Esophagus (tissue), 2 donors: ENCODE data around the gene PTPRJ. TPM values are rescaled to one million over a fixed set of nuclear protein-coding genes. Genes with fewer than 3 reads are reported as not detected.

Experiments used
- H3K27ac ChIP-seq, 2 donors: one replicate each; pipeline ENCODE4 v1.5.1; 2013; ENCODE audit warnings: low read depth in 2 of 2, mild to moderate bottlenecking in 2 of 2, inconsistent platforms in 1 of 2, low read length in 1 of 2, moderate library complexity in 1 of 2
- H3K27me3 ChIP-seq, 2 donors: one replicate each; pipeline ENCODE4 v1.6.1; 2013; ENCODE audit warnings: low read length in 2 of 2, control low read depth in 1 of 2, mild to moderate bottlenecking in 1 of 2; ENCODE audit not compliant: insufficient read depth in 2 of 2, control insufficient read depth in 1 of 2
- H3K36me3 ChIP-seq, 2 donors: one replicate each; pipeline ENCODE4 v1.6.1; 2013; ENCODE audit warnings: low read length in 1 of 2; ENCODE audit not compliant: control insufficient read depth in 2 of 2, insufficient read depth in 2 of 2
- H3K4me1 ChIP-seq, 2 donors: one replicate each; pipeline ENCODE4 v1.6.1; 2013; ENCODE audit warnings: low read length in 1 of 2; ENCODE audit not compliant: control insufficient read depth in 2 of 2, insufficient read depth in 2 of 2
- H3K4me3 ChIP-seq, 2 donors: one replicate each; pipeline ENCODE4 v1.5.1; 2013; ENCODE audit warnings: low read length in 2 of 2, mild to moderate bottlenecking in 2 of 2, low read depth in 1 of 2, moderate library complexity in 1 of 2
- H3K9me3 ChIP-seq, 2 donors: one replicate each; pipeline ENCODE4 v1.6.1; 2013; ENCODE audit warnings: mild to moderate bottlenecking in 2 of 2, low read depth in 1 of 2, low read length in 1 of 2, moderate library complexity in 1 of 2; ENCODE audit not compliant: control insufficient read depth in 2 of 2, insufficient read depth in 1 of 2
- WGBS, 2 donors: extraction: QIAGEN DNeasy Blood & Tissue Kit; methylation state at CpG; one replicate each; pipeline ENCODE4 v1.1.7; 2013; 5-methylcytosine and 5-hydroxymethylcytosine counted together
- polyA plus RNA-seq, 2 donors: library from polyadenylated mRNA; stranded (reverse); fragments of 200-250 nt; gene quantifications; one replicate each; pipeline ENCODE4 v1.2.3, GENCODE V29; 2013
- donor health status: healthy with polysubstance abuse.
- donor health status: Bipolar disorder and iron deficiency.

The PTPRJ gene
- polyA plus RNA-seq, 2 donors: 0.47 to 0.55 TPM

DNA sequence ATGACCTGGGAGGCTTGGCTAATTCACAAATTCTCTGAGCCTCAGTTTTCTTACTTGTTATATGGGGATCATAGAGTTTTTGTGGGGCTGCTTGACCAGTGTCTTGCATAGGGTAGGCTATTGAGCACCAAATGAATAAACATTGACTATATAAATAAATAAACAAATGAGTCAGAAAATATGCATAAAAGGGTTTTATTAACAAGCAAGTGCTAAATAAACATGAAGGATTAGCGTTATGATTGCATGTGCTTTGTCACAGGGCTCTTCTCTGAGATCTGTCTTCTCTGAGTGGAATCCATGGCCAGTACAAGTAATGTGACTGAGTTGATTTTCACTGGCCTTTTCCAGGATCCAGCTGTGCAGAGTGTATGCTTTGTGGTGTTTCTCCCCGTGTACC is 236.2 kb downstream of the PTPRJ start, which contains the start of gene OR4B1:
OR4B1 (plus strand) TSS at position 301 of the 400 bp plus-strand sequence; CDS start at position 301, 0 bp downstream.
- Histone ChIP-seq H3K4me1 (no peaks in the 10 kb centered on the region), H3K27ac (no peak within 1 kb of the TSS), H3K36me3 (no peaks in the 10 kb centered on the region), H3K9me3 (no peaks in the 10 kb centered on the region), H3K4me3 (no peak within 1 kb of the TSS), H3K27me3 (no peaks in the 10 kb centered on the region)
- 39 to 70% methylated on average over 2 of the region's 2 CpGs for WGBS, 2 donors

Other genes starting within 250 kb of the PTPRJ start
- gene FNBP4, start 213.2 kb upstream of the PTPRJ start, polyA plus RNA-seq: 10 to 100 TPM; 35.3 to 41.2 TPM
- gene NUP160, start 132.2 kb upstream of the PTPRJ start, polyA plus RNA-seq: 10 to 100 TPM; 10.4 to 10.9 TPM
- gene OR4B1, start 236.3 kb downstream of the PTPRJ start, polyA plus RNA-seq: not detected